ENCODE data around the gene TERT.
"Not testable (repeated sequence)": the region's sequence is repeated elsewhere in the genome, so short reads cannot be mapped to it uniquely, and the experiment has no call there.

The TERT gene

GRCh38 chr5:1231354-1231905, 63.4 kb downstream of the TERT start:
- DNase-seq = no peak

DNA sequence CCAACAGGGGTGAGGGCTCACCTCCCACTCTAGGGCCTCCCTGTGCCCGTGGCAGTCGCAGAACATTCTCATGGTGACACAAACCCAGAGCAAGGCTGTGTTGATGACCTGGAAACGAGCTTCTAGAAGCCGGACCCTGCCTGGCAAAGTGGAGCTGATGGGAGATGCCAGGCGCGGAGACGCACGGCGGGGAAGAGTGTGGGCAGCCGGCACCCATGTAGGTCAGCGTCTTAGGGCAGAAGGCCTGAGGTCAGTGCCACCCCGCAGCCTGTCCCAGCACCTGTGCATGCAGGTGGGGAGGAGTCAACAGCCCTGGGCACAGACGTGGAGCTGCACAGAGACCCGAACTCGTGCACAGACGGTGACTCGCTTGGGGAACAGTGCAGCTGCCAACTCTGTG, 64.3 kb downstream of the TERT start:
- DNase-seq = no peak

GRCh38 chr5:1229822-1230221, 65.0 kb downstream of the TERT start:
- DNase-seq = no peak

GRCh38 chr5:1229023-1229422, 65.8 kb downstream of the TERT start:
- not testable (repeated sequence) for DNase-seq

GRCh38 chr5:1228120-1228519, 66.7 kb downstream of the TERT start:
- DNase-seq = no peak

DNA sequence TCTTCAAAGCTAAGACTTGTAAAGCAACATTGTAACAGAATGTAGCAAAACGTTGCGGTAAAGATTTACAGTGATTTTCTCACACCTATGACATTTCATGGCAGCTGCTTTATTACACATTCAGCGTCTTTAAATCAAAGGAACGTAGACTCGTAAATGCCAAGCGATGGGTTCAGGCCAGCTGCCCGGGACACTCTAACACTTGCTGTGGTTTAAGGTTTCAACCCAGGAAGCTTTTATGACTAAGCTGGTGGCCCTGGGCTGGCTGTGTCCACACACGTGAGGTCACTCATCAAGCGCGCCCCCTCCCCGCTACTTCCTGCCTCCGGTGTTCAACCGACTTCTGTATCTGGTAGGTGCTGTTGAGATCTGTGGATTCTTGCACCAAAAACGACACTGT, 67.2 kb downstream of the TERT start:
- no peak for DNase-seq

- no peak for DNase-seq
Observed at GRCh38 chr5:1226839-1227581, 67.9 kb downstream of the TERT start.

DNA sequence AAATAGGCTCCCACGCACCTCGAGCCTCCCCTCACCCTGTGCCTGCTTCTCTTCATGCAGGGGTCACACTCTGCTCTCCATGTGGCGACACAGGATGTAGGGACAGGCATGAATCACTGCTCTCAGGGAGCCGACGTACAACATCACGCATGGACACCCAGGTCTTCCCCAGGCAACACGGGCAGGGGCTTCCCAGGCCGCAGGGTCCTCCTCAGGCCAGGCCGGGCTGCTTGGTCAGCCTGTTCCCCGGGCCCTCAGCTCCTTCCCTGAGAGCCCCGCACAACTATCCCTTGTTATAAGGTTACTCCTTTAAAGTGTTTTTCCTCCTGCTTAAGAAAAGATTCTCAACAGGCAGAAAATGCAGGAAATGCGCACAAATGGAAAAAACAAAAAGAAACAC, 68.6 kb downstream of the TERT start:
- no peak for DNase-seq

GRCh38 chr5:1225081-1225480, 69.8 kb downstream of the TERT start, which contains the start of gene SLC6A18:
SLC6A18 (plus strand) TSS chr5:1225381; CDS start chr5:1225478, 97 bp downstream.
- no peak for DNase-seq

- no peak for DNase-seq
Observed at GRCh38 chr5:1224631-1225030, 70.2 kb downstream of the TERT start.

- no peak for DNase-seq
Observed at GRCh38 chr5:1223278-1223670, 71.6 kb downstream of the TERT start.

- DNase-seq = no peak
Observed at GRCh38 chr5:1222621-1223277, 72.1 kb downstream of the TERT start.

GRCh38 chr5:1222147-1222546, 72.7 kb downstream of the TERT start:
- no peak for DNase-seq

GRCh38 chr5:1221721-1222120, 73.1 kb downstream of the TERT start:
- no peak for DNase-seq

DNA sequence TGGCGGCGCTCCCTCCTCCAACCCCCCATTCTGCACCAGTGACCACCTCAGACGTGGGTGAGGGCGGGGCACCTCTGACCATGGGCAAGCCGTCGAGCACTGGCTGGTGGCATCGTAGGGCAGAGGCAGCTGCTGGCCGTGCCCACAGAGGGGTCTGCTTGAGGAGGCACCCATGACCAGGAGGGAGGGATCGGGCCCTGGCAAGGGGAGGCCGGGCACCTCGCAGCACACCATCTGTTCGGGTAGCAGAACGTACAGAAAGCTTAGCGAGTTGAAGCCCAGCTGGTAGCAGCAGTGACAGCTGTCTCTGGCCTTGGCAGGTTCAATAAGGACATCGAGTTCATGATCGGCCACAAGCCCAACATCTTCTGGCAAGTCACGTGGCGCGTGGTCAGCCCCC, 74.0 kb downstream of the TERT start:
- no peak for DNase-seq

- no peak for DNase-seq
Observed at GRCh38 chr5:1220351-1220750, 74.5 kb downstream of the TERT start.

DNA sequence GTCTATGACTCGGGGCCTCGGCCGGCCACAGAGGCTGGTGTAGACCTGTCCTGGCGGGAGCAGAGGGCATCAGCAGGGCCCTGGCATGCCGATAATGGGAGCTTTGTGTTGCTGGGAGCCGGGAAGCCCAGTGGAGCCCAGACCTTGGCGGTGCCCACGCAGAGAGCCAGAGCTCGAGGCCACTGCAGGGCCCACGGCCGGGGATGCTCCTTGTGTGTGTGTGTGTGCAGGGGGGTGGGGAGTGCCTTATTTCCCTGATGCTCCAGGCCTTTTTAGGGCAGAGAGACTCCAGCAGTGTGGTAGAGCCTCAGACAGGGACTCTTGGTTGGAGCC, 75.1 kb downstream of the TERT start:
- DNase-seq = no peak

DNA sequence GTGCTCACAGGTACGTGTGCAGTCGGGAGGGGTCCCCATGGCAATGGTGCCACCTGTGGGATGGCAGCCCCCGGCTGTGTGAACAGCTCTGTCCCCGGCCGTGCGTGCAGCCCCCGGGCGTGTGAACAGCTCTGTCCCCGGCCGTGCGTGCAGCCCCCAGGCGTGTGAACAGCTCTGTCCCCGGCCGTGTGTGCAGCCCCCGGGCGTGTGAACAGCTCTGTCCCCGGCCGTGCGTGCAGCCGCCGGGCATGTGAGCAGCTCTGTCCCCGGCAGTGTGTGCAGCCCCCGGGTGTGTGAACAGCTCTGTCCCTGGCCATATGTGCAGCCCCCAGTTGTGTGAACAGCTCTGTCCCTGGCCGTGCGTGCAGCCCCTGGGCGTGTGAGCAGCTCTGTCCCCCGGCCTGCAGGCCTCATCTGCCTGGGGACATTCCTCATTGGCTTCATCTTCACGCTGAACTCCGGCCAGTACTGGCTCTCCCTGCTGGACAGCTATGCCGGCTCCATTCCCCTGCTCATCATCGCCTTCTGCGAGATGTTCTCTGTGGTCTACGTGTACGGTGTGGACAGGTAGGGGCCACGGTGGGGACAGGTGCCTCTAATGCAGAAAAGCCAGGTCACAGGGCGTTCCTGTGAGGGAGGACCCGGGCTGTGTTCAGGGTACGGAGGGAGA, 75.6 kb downstream of the TERT start:
- no peak for DNase-seq

DNA sequence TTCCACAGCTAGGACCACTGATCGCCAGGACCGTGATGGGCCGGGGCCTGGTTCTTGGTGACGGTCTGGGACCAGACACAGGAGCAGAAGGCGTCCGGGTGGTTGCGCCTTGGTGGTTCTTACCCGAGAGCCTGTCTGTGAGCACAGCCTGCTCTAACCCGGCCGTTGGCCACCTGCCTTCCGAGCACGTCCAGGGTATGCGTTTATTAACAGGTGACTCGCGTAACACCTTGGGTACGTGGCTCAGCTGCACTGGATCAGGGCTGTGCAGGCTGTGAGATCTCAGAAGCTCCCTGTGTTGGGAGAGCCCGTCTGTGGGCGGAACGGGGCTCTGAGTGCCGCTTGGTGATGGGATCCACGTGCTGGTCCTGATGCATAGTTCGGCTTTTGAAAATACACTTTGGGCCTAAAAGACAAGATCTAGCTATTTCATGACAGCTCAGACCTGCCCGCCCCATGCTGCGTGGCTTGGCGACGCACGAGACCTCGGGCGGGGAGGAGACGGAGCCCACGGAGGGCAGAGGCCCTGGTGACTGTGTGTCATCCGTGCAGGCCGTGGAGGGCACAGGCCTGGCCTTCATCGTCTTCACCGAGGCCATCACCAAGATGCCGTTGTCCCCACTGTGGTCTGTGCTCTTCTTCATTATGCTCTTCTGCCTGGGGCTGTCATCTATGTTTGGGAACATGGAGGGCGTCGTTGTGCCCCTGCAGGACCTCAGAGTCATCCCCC, 76.4 kb downstream of the TERT start:
- DNase-seq = no peak

DNA sequence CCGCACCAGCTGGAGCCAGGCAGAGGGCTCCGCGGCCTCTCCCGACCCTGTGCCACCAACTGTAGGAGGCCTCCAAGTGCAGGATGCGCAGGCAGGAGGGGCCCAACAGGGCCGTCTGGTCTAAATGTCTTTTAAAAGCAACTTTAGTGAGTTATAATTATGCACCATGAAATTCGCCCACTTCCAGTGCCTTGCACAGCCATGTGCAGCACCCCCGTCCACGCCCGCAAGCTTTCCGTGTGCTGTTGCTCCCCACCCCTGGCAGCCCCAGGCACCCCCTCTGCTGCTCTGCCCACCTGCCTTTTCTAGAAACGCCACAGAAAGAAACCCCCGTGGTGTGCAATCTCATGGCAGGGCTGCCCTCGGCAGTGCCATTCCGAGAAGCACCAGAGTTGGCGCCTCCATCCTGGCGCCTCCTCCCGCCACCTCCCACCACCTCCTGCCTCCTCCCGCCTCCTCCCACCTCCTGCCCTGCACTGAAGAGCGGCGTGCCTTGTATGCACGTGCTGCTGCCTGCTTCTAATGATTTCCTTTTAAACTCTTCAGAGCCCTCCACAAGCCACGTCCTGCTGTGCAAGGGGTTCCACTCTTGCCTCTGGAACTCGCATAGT, 77.2 kb downstream of the TERT start:
- DNase-seq = no peak

DNA sequence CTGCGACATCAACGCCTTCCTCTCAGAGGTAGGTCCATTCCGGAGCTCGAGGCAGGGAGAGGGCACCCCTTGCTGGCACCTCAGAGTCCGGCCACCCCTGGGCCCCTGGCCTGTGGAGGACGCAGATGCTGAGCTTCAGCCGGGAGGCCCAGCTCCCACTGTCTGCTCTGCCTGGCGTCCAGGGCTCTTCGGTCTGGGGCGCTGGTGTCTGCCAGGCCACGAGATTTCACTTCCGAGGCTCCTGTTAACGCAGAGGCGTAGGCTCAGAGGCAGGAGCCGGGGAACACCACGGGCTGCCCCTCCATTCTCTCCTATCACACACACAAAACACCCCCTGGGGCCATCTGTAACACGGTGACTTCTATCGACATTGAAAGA, 78.0 kb downstream of the TERT start:
- no peak for DNase-seq

DNA sequence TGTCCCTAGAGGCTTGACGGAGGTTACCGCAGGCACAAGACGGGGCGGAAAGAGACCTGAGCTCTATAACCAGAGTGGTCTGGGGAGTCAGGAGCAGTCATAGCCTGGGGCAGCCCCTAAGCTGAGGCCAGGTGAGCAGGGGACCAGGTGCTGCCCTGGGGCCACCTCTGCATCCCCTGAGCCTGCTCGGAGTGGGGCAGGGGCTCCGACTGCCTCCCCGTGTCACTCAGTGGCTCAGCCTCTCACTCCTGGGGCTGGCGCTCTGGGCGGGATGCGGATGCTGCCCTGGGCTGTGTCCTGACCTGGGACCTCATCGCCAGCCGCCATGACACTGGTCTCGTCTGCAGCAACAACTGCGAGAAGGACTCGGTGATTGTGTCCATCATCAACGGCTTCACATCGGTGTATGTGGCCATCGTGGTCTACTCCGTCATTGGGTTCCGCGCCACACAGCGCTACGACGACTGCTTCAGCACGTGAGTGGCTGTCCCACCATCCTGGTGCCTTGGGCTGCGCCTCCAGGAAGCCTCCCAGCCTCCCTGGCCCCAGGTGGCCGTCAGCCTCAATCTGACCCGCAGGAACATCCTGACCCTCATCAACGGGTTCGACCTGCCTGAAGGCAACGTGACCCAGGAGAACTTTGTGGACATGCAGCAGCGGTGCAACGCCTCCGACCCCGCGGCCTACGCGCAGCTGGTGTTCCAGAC, 78.5 kb downstream of the TERT start:
- DNase-seq = no peak

Measured in cerebellar nuclear complex (tissue), 1 donor.